Fibroblast of skin of scalp (primary cell): ENCODE results near the gene NAPG.
"Not testable (repeated sequence)": the region's sequence is repeated elsewhere in the genome, so short reads cannot be mapped to it uniquely, and the experiment has no call there.

ENCODE experiments used
- DNase-seq: peaks from one replicate; pipeline ENCODE4 v3.0.0-alpha.2; 2013

Gene NAPG

DNA sequence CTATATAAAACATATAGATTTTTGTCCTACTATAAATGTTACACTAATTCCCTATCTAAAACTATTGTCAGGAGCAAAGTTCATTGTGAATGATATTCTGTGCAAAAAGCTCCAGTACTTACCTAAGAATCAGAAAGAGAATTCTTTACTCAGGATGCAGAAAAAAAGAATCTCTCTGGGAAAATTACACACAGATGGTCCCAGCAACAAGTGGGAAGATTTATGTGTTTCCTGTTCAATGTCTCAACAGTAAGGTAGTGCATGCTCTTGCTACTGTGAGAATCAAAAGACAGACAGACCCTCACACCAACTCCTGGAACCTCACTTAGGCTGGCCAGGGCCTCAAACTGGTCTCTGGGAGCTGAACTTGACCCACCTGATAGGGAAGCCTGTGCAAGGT, 11.2 kb upstream of the NAPG start:
- DNase-seq = no peak

DNA sequence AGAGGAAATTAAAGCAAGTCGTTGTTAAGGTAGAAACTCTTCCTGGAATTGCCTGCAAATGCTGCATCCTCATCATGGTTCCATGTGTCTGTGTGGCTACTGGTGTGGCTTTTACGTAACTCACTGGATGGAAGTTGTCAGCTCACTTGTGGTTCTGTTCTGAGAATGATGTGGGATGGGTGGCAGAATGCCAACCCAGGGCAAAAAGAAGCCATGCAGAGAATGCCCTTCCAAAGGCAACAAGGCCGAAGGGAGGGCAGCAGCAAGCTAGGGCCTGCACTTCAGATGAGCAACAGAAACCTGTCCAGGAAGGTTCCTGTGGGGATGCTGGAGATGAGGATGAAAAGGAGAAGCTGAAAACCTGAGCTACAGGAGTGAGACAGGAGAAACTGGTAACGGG, 10.4 kb upstream of the NAPG start:
- no peak for DNase-seq

DNA sequence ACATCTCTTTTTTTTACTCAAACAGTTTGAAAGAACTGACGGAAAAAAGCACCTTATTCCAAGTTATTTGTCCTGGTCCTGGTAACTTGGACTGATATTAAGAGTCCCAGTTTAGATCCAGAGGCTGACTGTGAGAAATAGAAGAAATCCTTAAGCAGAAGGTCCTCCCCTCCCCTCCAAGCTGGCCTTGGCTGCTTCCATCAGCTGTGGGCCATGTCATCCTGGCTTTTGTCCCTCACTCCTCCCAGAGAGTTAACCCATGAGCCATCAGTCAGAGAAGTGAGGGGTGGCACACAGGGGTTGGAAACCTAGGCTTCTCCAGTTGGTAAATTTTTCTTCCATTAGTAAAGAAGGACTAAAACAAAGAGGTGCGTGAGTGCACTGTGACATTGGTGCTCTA, 9.7 kb upstream of the NAPG start:
- DNase-seq = no peak

DNA sequence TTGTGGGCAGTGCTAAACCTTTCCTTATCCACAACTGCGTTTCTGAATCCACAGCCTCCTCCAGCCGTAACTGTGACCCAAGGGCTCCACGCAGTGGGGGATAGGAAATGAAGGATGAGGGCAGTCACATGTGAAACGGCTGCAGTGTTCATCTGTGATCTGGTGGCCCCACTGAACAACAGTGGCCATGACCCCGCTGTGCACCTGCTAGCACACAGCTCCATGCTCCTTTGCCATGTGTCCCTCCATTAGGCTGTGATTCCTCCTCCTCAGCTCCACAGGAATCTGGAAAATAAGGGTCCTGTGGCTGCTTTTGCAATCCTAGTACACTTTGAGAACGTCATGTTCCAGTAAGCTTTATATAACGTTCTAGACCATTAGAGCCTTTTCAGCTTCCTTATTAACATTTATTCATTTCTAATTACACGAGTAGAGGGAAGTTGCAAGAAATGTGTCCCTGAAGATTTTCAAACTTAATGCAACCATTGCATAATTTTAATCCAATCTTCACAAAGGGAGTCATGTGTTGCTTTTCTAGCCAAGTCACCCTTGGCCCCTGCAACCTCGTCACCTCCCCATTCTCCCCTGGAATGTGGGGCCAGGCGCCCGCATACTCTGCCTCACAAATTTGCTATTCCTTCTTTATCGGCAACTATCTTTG, 7.1 kb upstream of the NAPG start:
- peak; percentile 72 for DNase-seq

DNA sequence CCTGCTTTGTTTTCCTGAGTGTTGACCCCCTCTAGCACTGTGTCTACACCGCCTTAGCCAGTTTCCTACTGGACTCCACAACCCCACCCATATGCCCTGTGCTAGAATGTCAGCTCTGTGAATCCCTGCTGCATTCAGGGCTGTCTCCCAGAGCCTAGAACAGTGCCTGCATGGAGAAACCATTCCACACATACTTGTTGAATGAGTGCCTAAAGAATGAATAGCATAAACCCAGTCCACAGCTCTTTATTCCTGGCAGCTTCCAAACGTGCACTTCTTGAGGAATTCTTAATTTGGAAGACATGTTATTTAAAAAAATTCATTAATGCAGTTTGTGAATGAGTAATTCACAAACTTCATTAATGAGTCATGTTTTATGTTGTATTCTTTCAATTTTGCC, 6.5 kb upstream of the NAPG start:
- peak; percentile 73 for DNase-seq

DNA sequence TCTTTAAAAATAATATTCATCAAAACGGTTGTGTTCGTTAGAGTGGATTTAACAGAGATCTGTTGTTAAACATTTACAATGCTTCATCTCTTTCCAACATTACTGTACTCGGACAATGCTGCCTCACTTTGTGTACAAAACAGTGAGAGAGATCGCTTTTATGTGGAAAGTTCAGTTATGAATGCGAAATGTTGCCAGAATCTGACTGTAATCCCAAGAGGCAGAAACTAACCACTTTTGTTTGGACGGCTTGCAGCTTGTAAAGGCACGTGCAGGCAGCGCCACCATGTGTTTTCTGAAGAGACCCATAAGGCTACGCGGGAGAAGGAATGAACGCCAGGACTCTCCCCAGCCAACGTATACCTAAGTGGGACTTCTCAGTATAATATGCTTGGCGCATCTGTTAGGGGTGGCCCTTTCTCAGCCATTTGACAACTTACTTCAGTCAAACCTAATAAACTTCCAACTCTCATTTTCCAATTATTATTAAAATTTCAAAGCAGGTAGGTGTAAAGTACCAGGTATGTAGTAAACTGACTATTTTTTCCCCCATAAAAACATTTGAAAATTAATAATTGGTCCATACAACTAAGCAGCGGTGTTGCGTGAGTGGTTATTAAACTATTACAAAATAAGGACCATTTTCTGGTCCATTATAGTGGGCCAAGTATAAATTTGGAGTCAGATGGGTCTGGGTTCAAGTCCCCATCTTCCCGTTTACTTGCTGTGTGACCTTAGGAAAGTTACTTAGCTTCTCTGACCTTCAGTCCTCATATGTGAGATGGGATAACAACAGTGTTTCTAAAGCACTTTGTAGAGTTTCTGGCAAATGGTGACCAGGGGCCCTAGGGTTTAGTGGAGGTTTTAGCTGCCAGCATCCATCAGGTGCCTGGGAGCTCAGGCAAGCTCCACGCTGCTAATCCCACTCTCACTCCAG, 5.6 kb upstream of the NAPG start:
- peak; percentile 95 for DNase-seq

DNA sequence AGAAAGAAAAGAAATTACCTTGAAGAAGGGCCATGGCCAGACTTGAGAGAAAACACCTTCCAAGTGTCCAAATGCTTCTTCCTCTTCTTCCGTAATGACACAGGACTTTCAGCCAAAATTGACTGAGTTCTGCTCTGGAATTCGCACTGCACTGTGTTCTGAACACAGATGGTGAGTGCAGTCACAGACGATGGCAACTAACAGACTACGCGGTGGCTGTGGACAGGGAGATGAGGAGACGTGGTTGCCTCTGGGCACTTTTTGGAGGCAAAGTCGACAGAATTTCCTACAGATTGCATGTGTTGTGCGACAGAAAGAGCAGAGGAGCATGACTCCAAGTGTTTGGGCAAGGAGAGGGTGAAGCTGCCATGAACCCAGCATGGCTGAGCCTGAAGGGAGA, 4.3 kb upstream of the NAPG start:
- DNase-seq = no peak

DNA sequence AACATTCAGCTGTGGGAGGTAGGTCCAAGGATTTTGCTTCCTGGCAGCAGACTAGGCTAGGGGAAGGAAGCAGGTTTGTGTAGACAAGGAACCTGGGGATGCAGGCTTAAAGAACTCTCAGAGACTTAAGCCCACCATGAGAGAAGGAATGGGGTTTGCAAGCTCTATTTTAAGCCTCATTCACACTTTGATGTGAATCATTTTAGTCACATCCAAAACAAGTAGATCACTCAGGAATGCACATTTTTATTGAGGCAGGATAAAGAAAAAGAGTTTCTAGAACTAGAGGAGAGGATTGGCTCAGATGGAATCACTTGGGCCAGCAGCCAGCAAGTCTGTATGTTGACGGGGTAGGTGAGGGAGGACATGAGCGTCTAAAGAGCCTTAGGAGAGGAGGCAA, 3.3 kb upstream of the NAPG start:
- peak; percentile 19 for DNase-seq

DNA sequence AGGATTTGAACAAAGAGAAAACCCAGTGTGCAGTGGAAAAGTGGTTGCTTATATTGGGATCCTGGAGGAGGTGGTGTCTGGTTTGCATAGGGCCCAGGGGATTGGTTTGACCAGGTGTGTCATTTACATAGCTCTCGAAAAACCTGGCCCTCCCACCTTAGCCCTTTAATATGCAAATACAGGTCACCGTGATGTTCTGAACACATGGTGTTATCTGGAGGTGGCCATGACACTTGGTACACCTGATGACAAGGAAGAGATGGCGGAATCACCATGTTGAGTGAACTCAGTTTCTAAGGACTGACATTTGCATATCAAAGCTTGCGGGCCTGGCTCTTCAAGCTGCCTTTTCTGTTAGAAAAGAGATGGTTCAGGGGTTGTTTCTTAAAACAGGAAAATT, 2.3 kb upstream of the NAPG start:
- DNase-seq = no peak

DNA sequence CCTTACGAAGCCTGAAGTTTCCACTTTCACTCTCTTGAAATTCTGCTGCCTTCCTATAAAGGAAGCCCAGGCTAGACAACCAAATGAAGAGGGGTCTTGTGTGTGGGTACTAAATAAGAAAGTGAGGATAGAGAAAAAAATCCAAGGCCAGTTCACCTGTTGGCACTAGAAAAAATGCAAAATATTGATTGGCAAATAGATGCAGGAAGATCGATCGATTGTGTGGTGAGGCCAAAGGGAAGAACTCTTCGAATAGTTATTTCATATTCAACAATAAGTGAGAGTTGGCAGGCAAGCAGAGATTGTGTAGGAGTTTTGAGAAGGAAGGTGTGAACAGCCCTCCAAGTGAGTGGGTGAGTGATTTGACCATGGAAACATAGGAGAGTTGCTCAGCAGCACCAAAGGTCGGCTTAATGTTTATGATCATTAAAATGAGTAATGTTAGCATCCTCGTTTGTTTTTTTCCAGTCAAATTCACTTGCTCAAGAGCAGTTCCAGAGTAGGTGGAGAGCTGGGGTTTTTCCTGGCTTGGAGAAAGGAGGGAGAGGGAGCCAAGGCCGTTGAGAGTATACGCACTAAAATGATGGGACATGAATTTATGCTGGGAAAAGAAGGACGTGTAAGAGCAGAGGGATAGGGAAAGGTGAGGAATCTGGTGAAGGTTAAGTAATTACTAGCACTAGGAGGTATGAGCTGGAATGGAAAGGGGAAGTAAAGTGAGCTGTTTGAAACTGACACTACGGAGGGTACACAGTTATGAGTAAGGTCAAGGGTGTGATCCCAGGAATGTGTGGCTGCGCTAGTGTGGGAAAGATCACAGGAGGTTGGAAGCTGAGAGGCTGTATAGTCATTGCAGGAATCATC, 1.1 kb upstream of the NAPG start:
- peak; percentile 66 for DNase-seq

DNA sequence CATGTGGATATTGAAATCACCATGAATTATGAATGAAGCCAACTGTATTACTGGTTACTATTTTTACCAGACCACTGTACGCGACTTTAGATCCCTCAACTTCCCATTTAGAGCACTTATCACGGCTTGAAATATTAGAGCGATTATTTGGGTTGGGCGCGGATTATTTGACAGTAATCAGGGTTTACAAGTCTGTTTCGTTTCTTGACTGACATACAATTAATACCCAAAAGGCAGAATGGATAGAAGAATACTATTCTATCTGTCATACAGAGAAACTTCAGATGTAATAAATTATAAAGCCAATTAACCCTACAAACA, 496 bp upstream of the NAPG start:
- no peak for DNase-seq

DNA sequence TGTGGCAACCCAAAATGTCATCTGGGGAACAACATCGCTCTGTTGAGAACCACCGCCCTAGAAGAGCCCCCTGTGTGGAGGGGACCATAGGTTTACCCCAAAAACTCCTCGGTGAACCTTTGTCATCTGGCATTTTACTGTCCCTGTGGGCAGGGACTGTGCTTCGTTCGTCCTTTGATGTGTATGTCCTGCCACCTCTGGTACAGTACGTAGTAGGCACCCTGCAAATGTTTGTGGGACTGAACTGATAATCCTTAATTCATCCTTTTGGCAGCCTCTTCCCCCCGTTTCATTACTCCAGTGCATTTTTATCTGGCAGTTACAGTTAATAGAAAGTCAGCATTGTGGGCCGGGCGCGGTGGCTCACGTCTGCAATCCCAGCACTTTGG, 728 bp downstream of the NAPG start:
- DNase-seq = no peak

DNA sequence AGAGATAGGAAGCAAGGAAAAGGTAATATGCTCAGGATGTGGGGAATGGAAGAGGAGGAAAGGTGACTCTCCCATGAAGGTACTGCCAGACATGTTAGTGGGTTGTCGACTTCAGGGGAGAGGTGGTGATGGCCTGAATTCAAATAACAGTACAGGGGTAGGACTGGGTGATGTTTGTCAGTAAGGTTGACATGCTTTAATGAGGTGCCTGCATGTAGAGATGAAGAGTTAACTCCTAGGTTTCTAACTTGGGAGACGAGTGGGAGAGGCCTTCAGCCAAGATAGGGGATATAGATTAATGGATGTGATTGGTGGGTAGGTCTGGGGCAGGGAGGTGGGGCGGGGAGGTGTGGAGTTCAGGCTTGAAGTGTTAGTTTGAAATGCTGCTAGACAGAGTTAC, 2.6 kb downstream of the NAPG start:
- no peak for DNase-seq

DNA sequence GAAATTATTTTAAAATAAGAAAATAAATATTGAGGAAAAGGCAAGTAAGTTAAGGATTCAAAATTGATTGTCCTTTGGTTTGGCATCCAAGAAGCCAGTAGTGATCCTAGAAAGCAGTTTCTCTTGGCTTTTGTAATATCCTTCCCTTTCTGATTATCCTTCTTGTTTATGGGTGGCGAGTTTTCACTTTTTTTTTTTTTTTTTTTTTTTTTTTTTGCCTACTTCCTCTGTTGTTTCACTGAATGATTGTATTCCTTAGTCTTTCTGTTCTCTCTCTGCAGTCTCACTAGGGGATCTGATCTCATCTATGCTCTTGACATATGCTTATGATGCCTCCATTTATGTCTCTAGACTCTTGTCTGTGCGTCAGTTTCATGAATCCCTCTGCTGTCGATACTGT, 4.2 kb downstream of the NAPG start:
- no peak for DNase-seq

DNA sequence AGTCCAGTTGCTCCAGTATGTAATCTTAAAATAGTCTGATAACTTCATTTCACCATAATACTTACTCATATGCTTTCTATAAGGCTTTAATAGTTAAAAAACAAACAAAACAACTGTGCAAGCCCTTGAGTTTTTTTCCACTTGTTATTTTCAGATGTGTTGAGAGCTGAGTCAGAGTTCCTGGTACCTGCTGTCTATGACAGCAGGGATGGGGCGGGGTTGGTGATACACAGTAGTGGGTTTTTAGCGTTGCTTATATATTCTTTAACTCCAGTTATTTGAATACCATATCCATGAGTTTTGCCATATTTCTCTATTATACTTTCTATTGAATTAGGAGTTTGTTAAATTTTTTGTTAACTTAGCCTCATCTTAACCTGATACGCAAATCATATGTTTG, 5.0 kb downstream of the NAPG start:
- no peak for DNase-seq

DNA sequence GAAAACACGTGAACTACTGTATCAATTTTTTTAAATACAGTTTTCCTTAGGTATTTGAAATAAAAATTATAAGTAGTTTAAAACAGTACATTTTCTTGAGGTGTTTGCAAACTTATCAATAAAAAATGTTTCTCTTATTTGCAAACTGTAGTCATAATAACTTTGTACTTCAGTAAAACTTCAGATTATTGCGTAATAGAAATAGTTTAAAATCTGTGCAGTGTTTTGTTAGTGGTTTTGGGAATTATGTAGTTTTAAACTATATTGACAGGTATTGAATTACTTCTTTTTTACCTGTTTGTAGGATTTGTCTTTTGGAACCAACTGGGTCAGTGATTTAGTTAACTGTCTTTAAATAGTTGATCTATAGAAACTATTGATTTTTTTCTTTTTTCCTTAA, 7.3 kb downstream of the NAPG start:
- DNase-seq = no peak

DNA sequence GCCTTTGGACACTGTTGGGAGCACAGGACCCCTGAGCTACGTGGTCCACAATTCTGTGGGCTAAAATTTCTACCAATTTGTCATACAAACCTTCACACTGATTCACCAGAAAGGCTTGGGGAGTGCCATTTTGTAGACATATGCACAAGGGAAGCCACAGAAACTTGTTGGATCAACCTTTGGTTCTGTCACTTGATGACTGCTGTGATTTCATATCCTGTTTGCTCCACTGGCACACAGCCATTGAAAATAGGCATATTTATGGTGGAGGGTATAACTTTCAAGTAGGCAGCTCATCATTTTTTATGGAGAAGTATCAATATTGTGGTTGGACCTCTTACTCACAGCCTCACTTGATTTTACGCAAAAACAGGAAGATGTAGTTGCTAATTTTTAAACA, 10.5 kb downstream of the NAPG start:
- peak; percentile 23 for DNase-seq

DNA sequence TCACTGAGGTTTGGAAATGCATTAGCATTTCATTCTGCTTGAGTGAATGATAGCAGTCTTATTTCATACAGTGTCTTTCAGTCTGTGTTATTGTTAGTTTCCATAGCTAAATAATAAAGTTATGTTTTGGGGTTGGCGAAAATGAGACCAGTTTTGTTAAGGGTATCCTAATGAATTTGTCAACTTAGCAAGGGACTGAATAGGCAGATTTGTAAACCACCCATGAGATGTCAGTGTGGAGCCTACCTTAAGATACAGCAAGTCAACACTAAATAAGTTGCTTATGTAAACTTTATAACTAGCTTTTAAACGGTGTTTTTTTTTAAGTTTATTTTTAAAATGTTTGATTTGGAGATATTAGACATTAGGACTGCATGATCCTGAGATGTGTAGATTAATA, 11.9 kb downstream of the NAPG start:
- DNase-seq = no peak

DNA sequence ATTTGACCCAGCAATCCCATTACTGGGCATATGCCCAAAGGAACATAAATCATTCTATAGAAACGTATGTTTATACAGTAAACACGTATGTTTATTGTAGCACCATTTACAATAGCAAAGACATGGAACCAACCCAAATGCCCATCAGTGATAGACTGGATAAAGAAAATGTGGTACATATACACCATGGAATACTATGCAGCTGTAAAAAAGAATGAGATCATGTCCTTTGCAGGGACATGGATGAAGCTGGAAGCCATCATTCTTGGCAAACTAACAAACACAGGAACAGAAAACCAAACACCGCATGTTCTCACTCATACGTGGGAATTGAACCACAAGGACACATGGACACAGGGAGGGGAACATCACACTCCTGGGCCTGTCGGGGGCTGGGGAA, 13.3 kb downstream of the NAPG start:
- DNase-seq = not testable (repeated sequence)

DNA sequence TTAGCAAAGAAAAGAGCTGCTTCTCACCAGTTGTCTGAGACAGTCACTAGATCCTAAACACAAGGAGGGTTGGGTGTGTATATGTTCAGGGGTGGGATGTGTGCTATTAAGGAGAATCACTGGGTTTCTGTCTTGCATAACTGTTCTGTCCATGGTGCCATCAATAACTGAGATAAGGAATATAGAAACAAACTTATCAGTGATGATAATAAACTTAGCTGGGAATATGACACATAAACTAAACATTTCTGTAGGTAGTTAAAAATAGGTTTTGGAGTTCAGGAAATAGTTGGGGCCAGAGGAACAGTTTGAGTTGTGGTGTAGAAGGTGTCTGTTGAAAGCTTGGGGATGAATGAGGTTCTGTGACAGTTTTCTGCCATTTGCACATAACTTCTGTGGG, 17.4 kb downstream of the NAPG start:
- no peak for DNase-seq

DNA sequence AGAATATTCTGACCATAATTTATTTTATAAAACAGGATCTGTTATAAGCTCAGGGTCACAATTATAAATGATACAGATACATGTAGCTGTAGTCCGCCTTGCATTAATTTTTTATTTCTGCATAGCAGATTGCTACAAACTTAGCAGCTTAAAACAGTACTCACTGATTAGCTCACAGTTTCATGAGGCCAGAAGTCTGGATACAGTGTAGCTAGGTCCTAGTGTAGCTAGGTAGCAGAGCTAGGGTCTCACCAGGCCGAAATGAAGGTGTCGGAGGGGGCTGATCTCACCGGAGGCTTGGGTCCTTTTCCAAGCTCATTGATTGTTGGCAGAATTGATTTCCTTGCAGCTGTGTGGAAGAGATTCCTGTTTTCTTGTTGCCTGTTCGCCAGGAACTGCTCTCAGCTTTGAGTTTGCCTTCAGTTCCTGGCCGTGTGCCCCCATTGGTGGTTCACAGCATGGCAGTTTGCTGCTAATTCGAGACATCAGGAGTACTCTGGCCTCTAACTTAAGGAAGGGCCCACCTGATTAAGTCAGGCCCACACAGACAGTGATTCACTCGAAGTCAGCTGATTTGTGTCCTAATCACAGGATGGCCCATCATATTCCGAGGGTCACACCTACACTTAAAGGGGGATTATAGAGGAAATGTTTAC, 18.4 kb downstream of the NAPG start:
- no peak for DNase-seq

DNA sequence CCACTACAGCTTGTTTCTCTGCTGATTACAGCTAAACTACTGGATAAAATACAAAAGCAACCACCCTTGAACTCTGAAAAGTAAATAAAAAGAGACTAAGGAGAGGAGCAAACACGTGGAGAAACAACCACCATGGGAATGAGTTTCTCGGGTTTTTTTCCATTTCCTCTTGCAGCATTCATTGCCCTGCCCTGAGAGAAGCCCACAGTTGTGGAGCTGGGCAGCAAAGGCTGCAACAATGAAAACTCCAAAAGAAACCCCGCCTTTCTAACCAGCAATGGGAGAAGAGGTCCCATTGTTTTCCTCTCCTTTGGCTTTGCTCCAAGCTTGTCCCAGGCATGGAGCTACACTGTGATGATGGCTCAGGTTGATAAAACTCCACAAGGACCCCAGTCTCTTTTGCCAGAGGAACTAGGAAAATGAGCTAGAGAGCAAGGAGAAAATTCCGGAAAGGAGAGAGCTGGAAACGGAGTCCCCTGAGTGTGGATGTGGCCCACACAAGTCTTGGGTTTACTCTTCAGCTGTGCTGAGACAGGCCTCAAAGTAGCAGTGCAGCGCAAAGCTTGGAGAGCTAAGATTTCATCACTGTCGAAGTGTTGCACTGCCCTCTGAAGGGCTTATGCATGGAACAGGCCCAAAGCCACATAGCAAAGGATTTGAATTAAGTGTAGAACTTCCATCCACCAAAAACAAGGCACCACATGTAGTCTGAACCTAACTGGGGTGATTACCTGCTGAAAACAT, 20.9 kb downstream of the NAPG start:
- DNase-seq = no peak
